Endothelial cell (in vitro differentiated cells): ENCODE measurements around the gene HYAL3. TPM values are rescaled to one million over a fixed set of nuclear protein-coding genes. Genes with fewer than 3 reads are reported as not detected.
A peak's percentile ranks its signal among the peaks of the same experiment; 100 is the strongest.

Experiments used
- DNase-seq: peaks from one replicate; pipeline ENCODE4 v3.0.0; 2021; ENCODE audit warnings: low spot score
- H3K27ac Mint-ChIP-seq: one replicate; pipeline ENCODE4 v1.8.0; 2021; ENCODE audit warnings: mixed read lengths, inconsistent platforms; ENCODE audit not compliant: unreplicated experiment
- H3K27me3 Mint-ChIP-seq: one replicate; pipeline ENCODE4 v1.8.0; 2021; ENCODE audit warnings: mild to moderate bottlenecking, moderate library complexity, mixed read lengths, inconsistent platforms; ENCODE audit not compliant: unreplicated experiment
- H3K36me3 Mint-ChIP-seq: one replicate; pipeline ENCODE4 v1.8.0; 2021; ENCODE audit warnings: mild to moderate bottlenecking, low read depth, mixed read lengths, inconsistent platforms; ENCODE audit not compliant: unreplicated experiment
- H3K4me1 Mint-ChIP-seq: one replicate; pipeline ENCODE4 v1.8.0; 2021; ENCODE audit warnings: mild to moderate bottlenecking, mixed read lengths, inconsistent platforms; ENCODE audit not compliant: unreplicated experiment
- H3K4me3 Mint-ChIP-seq: one replicate; pipeline ENCODE4 v1.8.0; 2021; ENCODE audit warnings: mild to moderate bottlenecking, mixed read lengths, inconsistent platforms; ENCODE audit not compliant: unreplicated experiment
- H3K9me3 Mint-ChIP-seq: one replicate; pipeline ENCODE4 v1.8.0; 2021; ENCODE audit warnings: mixed read lengths, inconsistent platforms; ENCODE audit not compliant: unreplicated experiment
- CTCF ChIP-seq: fragments of 200-600 bp; sonication (generic); IDR thresholded peaks from one replicate; pipeline ENCODE4 v1.5.0; 2021; ENCODE audit warnings: antibody characterized with exemption; ENCODE audit not compliant: unreplicated experiment
- total RNA-seq: library from RNA; stranded (reverse); fragmentation: NEBNext Ultra II Directional; extraction: Animal tissue kit (Norgen Biotek cat#: 25700); gene quantifications from one replicate; pipeline ENCODE4 v1.2.1, GENCODE V29; 2021; ENCODE audit not compliant: unreplicated experiment

The HYAL3 gene
- total RNA-seq, 1 donor from 2014 or later: 12.7 TPM

GRCh38 chr3:50267280-50267913 lies 31.8 kb downstream of the HYAL3 start:
- Mint-ChIP-seq H3K4me1 (peaks cover 7% of the 10 kb centered on the region), H3K4me3 (no peak overlapping the region), H3K9me3 (no peaks in the 10 kb centered on the region), H3K27ac (no peak overlapping the region), H3K36me3 (peaks cover 9% of the 10 kb centered on the region), H3K27me3 (peaks cover 38% of the 10 kb centered on the region)
- TF ChIP-seq CTCF: no peak
- no peak for DNase-seq

GRCh38 chr3:50266836-50267235 lies 32.4 kb downstream of the HYAL3 start:
- H3K4me3 Mint-ChIP-seq: no peak overlapping the region
- no peak overlapping the region for H3K27ac Mint-ChIP-seq
- peaks cover 7% of the 10 kb centered on the region for H3K4me1 Mint-ChIP-seq
- peaks cover 40% of the 10 kb centered on the region for H3K27me3 Mint-ChIP-seq
- no peaks in the 10 kb centered on the region for H3K9me3 Mint-ChIP-seq
- no peak for DNase-seq
- no peak for TF ChIP-seq CTCF
- H3K36me3 Mint-ChIP-seq: peaks cover 9% of the 10 kb centered on the region

GRCh38 chr3:50266017-50266416 lies 33.2 kb downstream of the HYAL3 start:
- no peak for TF ChIP-seq CTCF

GRCh38 chr3:50265571-50265970 lies 33.6 kb downstream of the HYAL3 start:
- Mint-ChIP-seq H3K36me3 (peaks cover 9% of the 10 kb centered on the region), H3K27me3 (peaks cover 39% of the 10 kb centered on the region), H3K27ac (peak overlapping the region; percentile 64), H3K9me3 (no peaks in the 10 kb centered on the region), H3K4me1 (peaks cover 2% of the 10 kb centered on the region), H3K4me3 (no peak overlapping the region)
- no peak for DNase-seq
- no peak for TF ChIP-seq CTCF

More at GRCh38 chr3:50266017-50266416, 33.2 kb downstream of the HYAL3 start:
- H3K36me3 Mint-ChIP-seq: peaks cover 9% of the 10 kb centered on the region
- H3K27me3 Mint-ChIP-seq: peaks cover 39% of the 10 kb centered on the region
- H3K4me3 Mint-ChIP-seq: no peak overlapping the region
- H3K9me3 Mint-ChIP-seq: no peaks in the 10 kb centered on the region
- H3K4me1 Mint-ChIP-seq: peaks cover 2% of the 10 kb centered on the region
- no peak for DNase-seq
- H3K27ac Mint-ChIP-seq: peak overlapping the region; percentile 64

GRCh38 chr3:50264964-50265485 lies 34.2 kb downstream of the HYAL3 start:
- Mint-ChIP-seq H3K4me1 (peaks cover 2% of the 10 kb centered on the region), H3K27me3 (peaks cover 38% of the 10 kb centered on the region), H3K4me3 (no peak overlapping the region), H3K27ac (peak overlapping the region; percentile 43), H3K36me3 (peaks cover 9% of the 10 kb centered on the region), H3K9me3 (no peaks in the 10 kb centered on the region)
- no peak for TF ChIP-seq CTCF
- DNase-seq: no peak
